GM12801 (cell line): Measurements from ENCODE around the gene PTPRO.

Source experiments
- CTCF ChIP-seq: IDR thresholded peaks from one replicate; pipeline ENCODE4 v1.5.1; 2011; ENCODE audit warnings: control low read depth; ENCODE audit not compliant: insufficient read length; ENCODE audit errors: extremely low read depth

The PTPRO gene

DNA sequence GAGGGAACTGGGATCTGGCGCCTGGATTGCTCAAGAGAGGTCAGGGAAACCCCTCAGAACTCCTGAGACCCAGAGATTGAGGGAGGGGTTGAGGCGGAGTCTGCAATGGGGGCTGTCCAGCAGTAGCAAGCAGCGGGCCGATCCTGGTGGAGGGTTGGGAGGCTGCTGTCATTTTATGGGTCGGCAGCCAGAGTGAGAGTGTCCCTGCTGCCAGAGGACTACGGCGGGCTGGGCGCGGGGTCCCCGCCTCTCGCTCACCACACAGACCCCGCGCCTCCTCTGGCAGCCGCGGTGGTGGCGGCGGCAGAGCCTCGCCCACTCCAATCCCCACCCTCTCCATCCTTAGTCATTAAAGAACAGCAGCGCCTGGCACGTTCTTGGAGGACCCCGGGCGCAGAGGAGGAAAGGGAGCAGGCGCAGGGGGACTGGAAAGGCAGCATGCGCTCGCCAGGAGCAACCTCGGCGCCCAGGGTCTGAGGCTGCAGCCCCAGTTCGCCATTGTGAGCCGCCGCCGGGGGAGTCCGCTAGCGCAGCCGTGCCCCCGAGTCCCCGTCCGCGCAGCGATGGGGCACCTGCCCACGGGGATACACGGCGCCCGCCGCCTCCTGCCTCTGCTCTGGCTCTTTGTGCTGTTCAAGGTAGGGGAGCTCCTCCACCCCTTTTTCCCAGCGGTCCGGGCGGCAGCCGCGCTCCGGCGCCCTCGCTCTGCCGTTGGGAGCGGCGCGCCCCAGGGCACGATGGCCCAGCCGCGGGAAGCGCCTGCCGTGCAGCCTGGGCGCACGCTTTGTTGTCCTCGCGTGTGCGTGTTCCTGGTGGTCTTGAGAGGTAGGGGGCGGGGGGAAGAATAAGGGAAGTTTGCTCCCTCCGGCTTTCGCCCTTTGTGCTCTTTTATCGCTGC lies at the start of gene PTPRO:
Gene PTPRO (plus strand): TSS at position 345 of the 898 bp plus-strand sequence.
- TF ChIP-seq CTCF: no peak

- TF ChIP-seq CTCF: no peak
Observed at GRCh38 chr12:15273896-15274295, 48.4 kb upstream of the PTPRO start.

DNA sequence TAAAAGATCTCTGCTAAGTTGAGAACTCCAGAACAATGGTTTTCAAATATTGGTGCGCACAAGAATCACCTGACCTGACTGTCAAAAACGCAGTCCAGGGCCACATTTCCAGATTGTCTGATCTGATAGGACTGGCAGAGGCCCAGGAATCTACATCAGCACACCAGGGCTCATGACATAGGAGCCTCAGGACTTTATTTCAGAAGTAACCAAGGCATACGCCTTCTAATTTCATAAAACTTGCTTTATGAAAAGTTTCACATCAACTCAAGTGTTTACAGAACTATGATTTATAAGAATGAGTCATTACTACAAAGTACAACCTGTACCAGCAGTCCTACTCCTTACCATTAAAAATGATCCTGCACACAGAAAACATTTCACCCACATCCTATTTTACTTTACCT lies 47.7 kb upstream of the PTPRO start:
- TF ChIP-seq CTCF: no peak

DNA sequence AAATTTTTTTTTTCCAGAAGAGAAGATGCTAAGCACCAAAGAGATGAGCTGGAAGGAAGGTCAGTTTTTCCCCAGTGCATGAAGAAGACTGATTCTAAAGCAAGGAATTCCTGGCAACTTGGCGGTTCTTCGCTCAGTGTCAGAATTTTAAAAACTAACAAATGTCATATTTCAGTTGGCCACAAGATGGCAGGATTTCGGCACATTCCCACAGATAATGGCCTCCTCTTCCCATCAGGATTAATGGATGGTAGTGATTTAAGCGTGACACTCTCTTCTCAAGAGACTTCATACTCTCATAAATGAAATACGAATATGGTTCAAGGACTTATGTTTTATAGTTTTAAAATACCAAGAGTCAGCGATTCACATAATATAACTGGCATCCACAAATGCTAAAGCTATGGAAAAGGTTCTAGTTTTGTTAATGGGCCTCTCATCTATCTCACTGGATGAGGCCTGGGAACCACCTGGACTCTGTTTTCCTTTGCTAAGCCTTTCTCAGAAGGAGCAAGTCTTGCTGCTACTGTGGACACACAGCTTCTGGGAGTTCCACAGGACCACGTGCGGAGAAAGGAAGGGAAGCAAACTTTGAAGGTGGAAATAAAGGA lies 46.1 kb upstream of the PTPRO start:
- no peak for TF ChIP-seq CTCF

DNA sequence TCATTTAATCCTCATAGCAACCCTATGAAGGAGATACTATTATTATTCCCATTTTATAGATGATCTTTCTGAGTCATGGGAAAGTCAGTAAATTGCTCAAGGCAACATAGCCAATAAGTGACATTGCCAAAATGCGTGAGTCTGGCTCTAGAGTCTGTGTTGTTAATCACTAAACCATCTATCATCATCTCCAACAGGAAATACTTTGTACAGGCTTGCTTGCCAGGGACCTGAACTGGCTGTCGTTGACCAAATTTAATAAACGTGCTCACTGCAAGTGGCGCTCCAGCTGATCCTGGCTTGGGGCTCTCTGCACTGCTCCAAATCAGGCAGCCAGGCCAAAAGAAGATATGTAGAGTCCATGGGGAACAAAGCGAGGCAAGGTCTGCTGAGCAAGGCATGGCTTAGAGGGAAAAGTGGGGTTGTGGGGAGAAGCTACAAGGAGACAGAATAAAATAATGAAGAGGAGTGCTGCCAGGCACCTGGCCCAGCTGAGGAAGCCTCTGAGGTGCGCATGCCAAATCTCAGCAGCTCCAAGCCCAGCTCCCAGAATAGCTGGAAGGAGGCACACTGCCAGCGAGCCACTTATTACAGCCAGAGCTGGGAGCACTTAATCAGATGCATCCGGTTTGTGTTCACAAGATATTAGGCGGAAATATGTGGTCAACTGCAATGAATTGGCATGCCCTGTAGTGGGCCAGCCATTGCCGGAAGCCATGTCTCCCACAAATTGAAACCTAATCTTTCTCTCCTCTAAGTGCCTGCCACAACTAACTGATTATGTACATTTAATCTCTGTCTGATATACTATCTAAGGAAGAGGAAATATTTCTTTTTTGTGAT lies 43.3 kb upstream of the PTPRO start:
- no peak for TF ChIP-seq CTCF

DNA sequence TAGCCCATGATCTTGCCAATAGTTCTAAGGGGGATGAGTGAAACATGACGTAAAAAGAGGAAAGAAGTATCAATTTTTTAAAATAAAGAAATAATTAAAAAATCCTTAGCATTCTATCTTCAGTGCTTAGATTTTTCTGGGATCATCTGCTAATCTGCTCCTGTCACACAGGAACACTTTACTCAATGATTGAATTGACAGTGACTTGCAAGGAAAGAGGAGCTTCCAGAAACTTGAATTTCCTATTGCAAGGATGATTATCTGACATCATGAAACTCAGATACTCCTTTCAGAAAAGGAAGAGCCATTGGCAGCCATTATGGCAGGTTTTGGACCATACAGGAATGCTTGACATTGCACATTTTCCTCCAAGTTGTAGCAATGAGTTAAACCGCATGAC lies 41.4 kb upstream of the PTPRO start:
- TF ChIP-seq CTCF: no peak

DNA sequence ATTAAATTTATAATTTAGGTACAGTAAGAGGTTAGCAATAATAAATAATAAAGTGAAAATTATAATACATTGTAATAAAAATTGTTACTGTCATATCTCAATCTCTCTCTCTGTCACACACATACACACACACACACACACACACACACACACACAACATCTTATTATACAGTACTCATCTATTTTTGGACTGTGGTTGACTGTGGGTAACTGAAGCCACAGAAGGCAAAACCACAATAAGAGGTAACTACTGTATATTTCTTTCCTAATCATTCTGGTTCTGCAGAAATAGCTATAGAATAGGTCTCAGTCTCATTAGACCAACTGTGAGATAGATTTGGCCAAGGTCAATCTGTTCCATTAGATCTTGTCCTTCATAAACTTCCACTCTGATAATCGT lies 33.1 kb upstream of the PTPRO start:
- no peak for TF ChIP-seq CTCF
